Measurements from ENCODE around the gene SIGLEC11.

Gene SIGLEC11

DNA sequence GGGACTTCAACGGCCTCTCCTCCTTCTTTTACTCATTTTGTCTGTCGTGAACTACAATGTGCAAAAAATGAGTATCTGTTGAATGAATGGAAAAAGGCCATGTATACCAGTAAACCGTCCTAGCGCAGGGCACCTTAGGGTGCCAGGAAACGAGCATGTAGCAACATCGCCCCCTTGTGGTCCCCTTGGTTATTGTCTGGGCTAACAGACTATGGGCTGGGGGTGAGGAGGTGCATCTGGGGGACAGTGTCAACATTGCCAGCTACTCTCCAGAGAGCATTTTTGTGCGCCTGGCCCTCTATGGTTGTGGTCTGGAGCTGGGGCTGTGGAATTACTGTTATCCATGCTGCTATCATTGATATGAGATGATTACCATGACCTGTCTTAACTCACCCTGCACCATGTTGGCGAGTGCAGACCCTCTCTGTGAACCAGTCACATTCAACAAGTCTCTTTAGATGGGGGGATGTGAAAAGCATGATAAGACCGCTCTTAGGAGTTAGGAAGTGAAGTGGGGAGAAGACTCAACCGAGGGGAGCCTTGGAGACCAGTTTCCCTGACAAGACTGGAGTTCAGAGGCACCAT lies 22.8 kb upstream of the SIGLEC11 start:
- TF ChIP-seq, protein P1, sequence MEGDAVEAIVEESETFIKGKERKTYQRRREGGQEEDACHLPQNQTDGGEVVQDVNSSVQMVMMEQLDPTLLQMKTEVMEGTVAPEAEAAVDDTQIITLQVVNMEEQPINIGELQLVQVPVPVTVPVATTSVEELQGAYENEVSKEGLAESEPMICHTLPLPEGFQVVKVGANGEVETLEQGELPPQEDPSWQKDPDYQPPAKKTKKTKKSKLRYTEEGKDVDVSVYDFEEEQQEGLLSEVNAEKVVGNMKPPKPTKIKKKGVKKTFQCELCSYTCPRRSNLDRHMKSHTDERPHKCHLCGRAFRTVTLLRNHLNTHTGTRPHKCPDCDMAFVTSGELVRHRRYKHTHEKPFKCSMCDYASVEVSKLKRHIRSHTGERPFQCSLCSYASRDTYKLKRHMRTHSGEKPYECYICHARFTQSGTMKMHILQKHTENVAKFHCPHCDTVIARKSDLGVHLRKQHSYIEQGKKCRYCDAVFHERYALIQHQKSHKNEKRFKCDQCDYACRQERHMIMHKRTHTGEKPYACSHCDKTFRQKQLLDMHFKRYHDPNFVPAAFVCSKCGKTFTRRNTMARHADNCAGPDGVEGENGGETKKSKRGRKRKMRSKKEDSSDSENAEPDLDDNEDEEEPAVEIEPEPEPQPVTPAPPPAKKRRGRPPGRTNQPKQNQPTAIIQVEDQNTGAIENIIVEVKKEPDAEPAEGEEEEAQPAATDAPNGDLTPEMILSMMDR (conservative IDR thresholded peaks at IDR 0.05; ENCODE audit: control insufficient read depth, insufficient read depth, low read depth, low read length) = peak; percentile 83
- no peak overlapping the region for H3K4me3 ChIP-seq (ENCODE audit: control insufficient read depth, low read depth, low read length)
- peak; percentile 57 for DNase-seq (ENCODE audit: low read depth)

DNA sequence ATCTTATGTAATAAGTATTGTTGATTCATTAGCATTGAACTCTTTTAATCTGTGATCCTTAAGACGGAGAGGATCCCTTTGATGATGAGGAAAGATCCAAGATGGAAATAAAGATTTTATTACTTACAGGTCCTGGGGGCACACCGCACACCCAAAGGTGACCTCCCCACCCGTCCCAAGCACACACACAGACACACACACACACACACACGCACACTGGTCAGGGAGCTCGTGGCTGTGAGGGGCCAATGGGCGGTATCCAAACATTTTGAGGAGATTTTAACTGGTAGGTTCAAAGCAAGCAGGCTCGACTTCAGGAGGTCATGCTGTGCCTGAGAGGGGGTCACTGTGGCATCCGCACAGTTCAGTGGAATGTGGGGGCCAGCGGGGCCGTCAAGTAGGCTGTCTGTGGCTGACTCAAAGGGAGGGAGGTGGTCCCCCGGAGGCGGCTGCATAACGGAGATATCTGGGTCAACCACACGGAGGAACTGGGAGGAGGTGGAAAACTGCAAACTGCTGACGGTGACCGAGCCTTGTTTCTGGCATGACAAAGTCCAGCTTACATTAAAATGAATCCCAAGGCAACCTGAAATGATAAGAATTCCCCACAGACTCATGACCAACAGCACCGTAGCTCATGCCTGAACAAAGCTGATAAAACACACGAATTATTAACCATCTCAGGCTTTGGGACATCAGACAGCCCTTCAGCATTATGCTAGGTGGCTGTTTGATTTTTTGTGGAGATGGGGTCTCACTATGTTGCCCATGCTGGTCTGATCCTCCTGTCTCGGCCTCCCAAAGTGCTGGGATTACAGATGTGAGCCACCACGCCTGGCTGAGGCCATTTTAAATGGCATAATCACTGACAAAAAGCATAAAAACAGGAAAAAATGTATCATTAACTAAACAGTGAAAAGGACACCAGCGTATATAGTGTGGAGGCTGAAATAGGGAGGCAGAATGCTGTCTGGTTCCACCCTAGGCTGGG lies 20.9 kb upstream of the SIGLEC11 start:
- no peak for DNase-seq (ENCODE audit: low read depth)
- H3K4me3 ChIP-seq (ENCODE audit: control insufficient read depth, low read depth, low read length) = no peak overlapping the region
- TF ChIP-seq, protein P1 (conservative IDR thresholded peaks at IDR 0.05; ENCODE audit: control insufficient read depth, insufficient read depth, low read depth, low read length) = no peak

DNA sequence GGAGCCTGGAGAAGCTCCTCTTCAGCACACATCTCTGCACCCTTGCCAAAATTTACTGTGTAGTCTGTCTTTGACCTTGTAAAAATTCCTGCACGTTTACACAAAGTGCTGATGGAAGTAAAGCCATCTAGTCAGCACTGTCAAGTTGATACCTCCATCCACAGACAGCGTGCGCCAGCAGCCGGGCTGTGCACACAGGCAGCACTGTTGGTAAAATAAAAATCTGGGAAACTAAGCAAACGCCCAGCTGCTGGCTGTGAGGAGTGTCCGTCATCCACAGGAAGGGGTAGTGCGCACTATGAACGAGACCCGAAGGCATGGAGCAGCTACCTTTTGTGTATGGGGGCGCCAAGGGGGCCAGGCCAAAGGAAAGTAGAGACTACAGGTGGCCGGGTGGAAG lies 17.4 kb upstream of the SIGLEC11 start:
- TF ChIP-seq, protein P1 (conservative IDR thresholded peaks at IDR 0.05; ENCODE audit: control insufficient read depth, insufficient read depth, low read depth, low read length) = no peak
- H3K4me3 ChIP-seq (ENCODE audit: control insufficient read depth, low read depth, low read length) = no peak overlapping the region
- DNase-seq (ENCODE audit: low read depth) = no peak

DNA sequence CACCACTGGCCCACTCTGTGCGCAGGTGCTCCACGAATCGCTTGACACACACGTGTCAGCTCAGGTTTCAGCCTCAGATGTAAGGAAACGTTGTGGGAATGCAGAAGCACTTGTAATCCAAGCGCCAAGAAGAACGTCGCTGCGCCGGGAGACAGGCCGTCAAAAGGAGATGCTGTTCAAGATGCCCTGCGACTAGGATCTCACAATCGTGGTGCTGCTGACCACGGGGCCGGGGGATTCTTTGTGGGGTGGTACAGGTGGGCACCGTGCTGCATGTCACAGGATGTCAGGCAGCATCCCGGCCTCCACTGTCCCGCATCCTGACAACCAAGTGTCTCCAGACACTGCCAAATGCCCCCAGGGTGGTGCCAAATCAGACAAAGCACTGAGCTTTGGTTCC lies 16.9 kb upstream of the SIGLEC11 start:
- no peak overlapping the region for H3K4me3 ChIP-seq (ENCODE audit: control insufficient read depth, low read depth, low read length)
- TF ChIP-seq, protein P1 (conservative IDR thresholded peaks at IDR 0.05; ENCODE audit: control insufficient read depth, insufficient read depth, low read depth, low read length) = no peak
- DNase-seq (ENCODE audit: low read depth) = no peak

DNA sequence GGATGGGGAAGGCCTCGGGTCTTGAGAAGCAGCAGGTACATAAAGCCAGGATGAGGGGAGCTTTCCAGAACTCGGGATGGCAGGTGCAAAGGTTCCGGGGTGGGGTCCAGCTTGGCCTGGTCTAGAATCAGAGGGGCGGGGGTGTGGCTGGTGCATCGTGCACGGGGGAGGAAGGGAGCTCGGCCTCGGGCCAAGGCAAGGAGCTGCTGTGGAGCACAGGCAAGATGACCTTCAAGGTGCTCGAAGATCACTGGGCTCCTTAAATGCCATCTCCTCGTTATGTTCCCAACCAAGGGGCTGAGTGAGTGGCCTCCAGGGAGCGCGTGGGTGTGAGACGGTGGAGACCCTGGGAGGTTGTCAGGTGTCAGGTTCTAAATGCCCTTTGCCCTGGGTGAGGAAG lies 16.1 kb upstream of the SIGLEC11 start:
- H3K4me3 ChIP-seq (ENCODE audit: control insufficient read depth, low read depth, low read length) = no peak overlapping the region
- TF ChIP-seq, protein P1 (conservative IDR thresholded peaks at IDR 0.05; ENCODE audit: control insufficient read depth, insufficient read depth, low read depth, low read length) = no peak
- no peak for DNase-seq (ENCODE audit: low read depth)

DNA sequence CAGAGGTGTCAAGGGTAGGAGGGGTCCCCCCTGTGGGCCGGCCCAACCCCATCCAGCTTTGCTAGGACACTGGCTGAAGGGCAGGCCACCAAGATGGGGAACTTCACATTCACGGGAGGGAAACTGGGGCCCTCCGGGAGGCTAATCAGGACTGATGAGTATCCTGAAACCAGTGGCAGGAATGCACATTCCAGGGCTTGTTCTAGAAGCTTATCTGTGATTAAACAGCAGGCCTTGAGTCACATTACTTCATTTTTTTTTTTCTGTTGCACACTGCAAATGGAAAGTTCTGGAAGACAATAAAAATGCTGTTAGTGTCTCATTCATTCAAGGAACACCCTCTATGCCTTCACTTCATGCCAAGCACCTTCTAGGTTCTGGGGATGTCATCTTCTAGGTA lies 15.5 kb upstream of the SIGLEC11 start:
- no peak for DNase-seq (ENCODE audit: low read depth)
- TF ChIP-seq, protein P1 (conservative IDR thresholded peaks at IDR 0.05; ENCODE audit: control insufficient read depth, insufficient read depth, low read depth, low read length) = no peak

More for the DNA sequence above, 15.5 kb upstream of the SIGLEC11 start:
- H3K4me3 ChIP-seq (ENCODE audit: control insufficient read depth, low read depth, low read length) = no peak overlapping the region

All from fibroblast of mammary gland (primary cell).